Measurements from ENCODE around the gene ZFC3H1.
A peak's percentile ranks its signal among the peaks of the same experiment; 100 is the strongest.

- TF ChIP-seq POLR2AphosphoS5 (IDR thresholded peaks at IDR 0.05) (no peak), CTCF (IDR thresholded peaks at IDR 0.05) (peak; percentile 36 to 56 (median 45))
Observed at GRCh38 chr12:71636704-71637115, 26.9 kb downstream of the ZFC3H1 start.

Data from breast epithelium (tissue), 3 donors.